HUES64 (cell line): ENCODE data around the gene RASA1.

Experiments
- H3K27ac ChIP-seq: 2 replicates; pipeline ENCODE4 v1.7.0; 2013; ENCODE audit warnings: low read depth, low read length, inconsistent platforms
- H3K27me3 ChIP-seq: 2 replicates; pipeline ENCODE4 v1.6.1; 2013; ENCODE audit warnings: mild to moderate bottlenecking, low read length; ENCODE audit not compliant: insufficient read depth
- H3K36me3 ChIP-seq: 2 replicates; pipeline ENCODE4 v1.6.1; 2013; ENCODE audit warnings: mild to moderate bottlenecking, low read length; ENCODE audit not compliant: insufficient read depth
- H3K4me1 ChIP-seq: 2 replicates; pipeline ENCODE4 v1.6.1; 2013; ENCODE audit warnings: mild to moderate bottlenecking, low read length, moderate library complexity; ENCODE audit not compliant: insufficient read depth
- H3K4me3 ChIP-seq: 2 replicates; pipeline ENCODE4 v1.5.1; 2013; ENCODE audit warnings: mild to moderate bottlenecking, low read length, moderate library complexity
- H3K9ac ChIP-seq: 2 replicates; pipeline ENCODE4 v1.6.1; 2013; ENCODE audit warnings: mild to moderate bottlenecking, low read depth, low read length
- H3K9me3 ChIP-seq: 2 replicates; pipeline ENCODE4 v1.6.1; 2013; ENCODE audit warnings: low read depth, low read length; ENCODE audit not compliant: insufficient read depth
- WGBS: fragments of 150-250, 120-280 bp; methylation state at CpG from one replicate; pipeline ENCODE4 v1.1.7; 2013; ENCODE audit warnings: missing lambda C conversion rate; 5-methylcytosine and 5-hydroxymethylcytosine counted together

The RASA1 gene

DNA sequence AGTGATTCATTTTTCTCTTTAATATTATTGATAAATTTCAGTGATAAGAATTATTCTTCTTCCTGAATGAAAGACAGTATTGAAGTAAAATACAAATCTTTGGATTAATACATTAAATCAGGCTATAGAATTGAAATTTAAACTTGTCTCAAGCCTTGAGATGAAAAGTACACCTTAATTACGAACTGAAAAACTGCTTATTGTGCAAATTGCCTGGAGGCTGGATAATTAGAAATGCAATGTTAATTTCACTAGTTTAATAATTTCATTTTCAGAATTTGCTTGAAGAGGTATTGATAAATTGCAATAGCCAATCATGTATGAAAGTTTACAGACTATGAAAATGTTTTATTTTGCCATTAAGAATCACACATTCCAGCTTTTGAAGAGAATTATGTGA, 156.1 kb downstream of the RASA1 start:
- Histone ChIP-seq H3K36me3 (no peaks in the 10 kb centered on the region), H3K9ac (no peak overlapping the region), H3K4me3 (no peak overlapping the region), H3K4me1 (no peaks in the 10 kb centered on the region), H3K9me3 (no peaks in the 10 kb centered on the region), H3K27ac (no peak overlapping the region), H3K27me3 (no peaks in the 10 kb centered on the region)
- 100% methylated on average over 1 of the region's 1 CpG for WGBS

DNA sequence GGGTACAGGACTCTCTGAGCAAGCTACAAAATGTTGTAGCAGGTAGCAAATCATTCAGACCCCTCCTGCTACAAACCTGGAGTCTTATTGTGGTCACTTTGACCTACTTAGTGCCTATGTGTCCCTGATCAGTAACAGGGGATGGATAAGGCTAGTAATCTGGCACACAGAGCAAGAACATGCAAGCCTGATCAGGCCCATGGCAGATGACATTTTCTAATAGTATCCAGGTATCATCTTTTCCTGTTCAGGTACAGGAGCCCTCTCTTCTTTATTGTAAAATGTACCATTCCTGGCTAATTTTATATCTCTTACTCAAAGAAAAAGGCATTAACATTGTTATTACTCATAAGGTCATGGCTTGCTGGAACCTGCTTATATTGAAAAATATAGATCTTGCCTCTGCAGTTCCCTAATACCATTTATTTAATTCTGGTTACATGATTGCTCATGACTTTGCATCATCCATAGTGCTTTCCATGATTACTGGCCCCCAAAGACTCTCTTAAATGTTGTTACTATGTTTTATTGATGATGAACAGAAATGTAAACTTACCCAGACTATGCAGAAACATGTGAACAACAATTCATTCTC, 163.3 kb downstream of the RASA1 start:
- no peaks in the 10 kb centered on the region for H3K27me3 ChIP-seq
- no peak overlapping the region for H3K27ac ChIP-seq
- no peak overlapping the region for H3K9ac ChIP-seq
- H3K4me3 ChIP-seq: no peak overlapping the region
- H3K36me3 ChIP-seq: no peaks in the 10 kb centered on the region
- H3K9me3 ChIP-seq: no peaks in the 10 kb centered on the region
- H3K4me1 ChIP-seq: no peaks in the 10 kb centered on the region

DNA sequence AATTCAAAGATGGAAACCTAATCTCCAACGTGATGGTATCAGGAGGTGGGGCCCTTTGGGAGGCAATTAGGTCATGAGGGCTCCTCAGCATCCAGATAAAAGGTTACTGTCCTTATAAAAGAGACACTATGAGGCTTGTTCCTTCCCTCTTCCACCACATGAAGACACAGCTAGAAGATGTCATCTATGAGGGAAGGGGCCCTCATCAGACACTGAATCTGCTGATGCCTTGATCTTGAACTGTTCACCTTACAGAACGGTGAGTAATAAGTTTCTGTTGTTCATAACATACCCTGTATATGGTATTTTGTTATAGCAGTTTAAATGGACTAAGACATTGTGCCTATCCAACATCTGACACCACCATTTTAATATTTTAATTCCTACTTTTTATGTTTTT, 164.8 kb downstream of the RASA1 start:
- H3K4me3 ChIP-seq: no peak overlapping the region
- H3K9me3 ChIP-seq: no peaks in the 10 kb centered on the region
- H3K9ac ChIP-seq: no peak overlapping the region
- no peaks in the 10 kb centered on the region for H3K36me3 ChIP-seq
- 79% methylated on average over 1 of the region's 2 CpGs for WGBS
- no peaks in the 10 kb centered on the region for H3K27me3 ChIP-seq
- H3K4me1 ChIP-seq: no peaks in the 10 kb centered on the region
- H3K27ac ChIP-seq: no peak overlapping the region

DNA sequence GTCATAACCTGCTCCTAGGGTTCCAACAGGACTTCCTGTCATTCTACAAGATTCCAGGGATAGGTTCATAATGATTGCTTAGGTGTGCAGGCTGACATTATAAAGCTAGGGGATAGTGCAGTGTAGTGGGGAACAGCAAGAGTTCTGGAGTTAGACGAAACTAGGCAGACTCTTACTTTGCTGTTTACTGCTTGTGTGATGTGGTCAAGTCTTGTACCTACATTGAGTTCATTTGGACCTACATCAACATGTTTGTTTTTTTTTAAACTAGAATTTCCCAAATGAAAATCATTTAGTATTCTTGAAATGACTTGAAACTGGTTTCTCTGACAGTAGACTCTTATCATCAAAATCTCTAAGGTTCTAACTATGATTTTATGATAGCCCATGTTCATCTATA, 166.3 kb downstream of the RASA1 start:
- Histone ChIP-seq H3K36me3 (no peaks in the 10 kb centered on the region), H3K27me3 (no peaks in the 10 kb centered on the region), H3K4me1 (no peaks in the 10 kb centered on the region), H3K9ac (no peak overlapping the region), H3K9me3 (no peaks in the 10 kb centered on the region), H3K27ac (no peak overlapping the region), H3K4me3 (no peak overlapping the region)
- 96% methylated on average over 1 of the region's 1 CpG for WGBS

DNA sequence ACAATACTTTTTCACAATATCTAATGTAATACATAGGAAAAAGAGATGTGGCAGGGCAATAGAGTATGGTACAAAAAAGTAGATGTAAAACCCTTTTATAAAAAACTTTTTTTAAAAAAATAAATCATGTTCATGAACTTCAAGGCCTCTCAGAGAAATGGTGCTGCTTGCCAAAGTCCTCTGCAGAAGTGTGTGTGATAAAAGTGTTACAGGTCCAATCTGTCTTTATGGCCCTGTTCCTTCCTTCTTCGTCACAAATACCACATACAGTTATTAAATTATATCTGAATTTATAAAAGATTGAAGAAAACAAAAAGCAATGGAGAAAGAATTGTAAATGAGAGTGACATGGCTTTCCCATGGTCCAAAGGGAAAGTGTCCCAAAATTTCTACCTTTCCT, 166.8 kb downstream of the RASA1 start:
- Histone ChIP-seq H3K27ac (no peak overlapping the region), H3K9me3 (no peaks in the 10 kb centered on the region), H3K4me3 (no peak overlapping the region), H3K9ac (no peak overlapping the region), H3K27me3 (no peaks in the 10 kb centered on the region), H3K36me3 (no peaks in the 10 kb centered on the region), H3K4me1 (no peaks in the 10 kb centered on the region)
- no CpG with 5 or more reads among the region's 1 CpG for WGBS

DNA sequence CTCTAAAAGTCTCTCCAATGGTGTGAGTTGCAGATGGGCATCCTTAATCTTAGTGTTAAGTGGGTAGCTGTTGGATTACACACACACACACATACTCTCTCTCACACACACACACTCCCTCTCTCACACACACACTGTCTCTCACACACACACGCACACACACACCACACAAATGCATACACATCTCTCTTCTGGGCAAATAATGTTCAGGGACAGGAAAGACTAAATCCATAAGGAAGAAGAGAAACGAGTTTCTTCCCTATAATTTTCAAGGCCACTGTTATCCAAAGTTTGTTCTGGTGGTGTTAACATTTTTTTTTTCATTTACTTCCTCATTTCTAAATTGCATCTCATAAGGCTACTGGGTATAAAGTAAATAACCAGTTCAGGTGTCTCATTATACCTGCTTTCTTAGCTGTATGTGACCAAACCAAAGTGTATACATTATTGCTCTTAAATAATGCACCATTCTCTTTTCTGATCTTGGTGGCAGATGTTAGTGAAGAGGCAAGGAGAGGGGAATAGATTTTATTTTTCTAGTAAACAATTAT, 167.5 kb downstream of the RASA1 start:
- Histone ChIP-seq H3K36me3 (no peaks in the 10 kb centered on the region), H3K4me3 (no peak overlapping the region), H3K9ac (no peak overlapping the region), H3K27ac (no peak overlapping the region), H3K9me3 (no peaks in the 10 kb centered on the region), H3K27me3 (no peaks in the 10 kb centered on the region), H3K4me1 (no peaks in the 10 kb centered on the region)
- WGBS: 85% methylated on average over 1 of the region's 2 CpGs

DNA sequence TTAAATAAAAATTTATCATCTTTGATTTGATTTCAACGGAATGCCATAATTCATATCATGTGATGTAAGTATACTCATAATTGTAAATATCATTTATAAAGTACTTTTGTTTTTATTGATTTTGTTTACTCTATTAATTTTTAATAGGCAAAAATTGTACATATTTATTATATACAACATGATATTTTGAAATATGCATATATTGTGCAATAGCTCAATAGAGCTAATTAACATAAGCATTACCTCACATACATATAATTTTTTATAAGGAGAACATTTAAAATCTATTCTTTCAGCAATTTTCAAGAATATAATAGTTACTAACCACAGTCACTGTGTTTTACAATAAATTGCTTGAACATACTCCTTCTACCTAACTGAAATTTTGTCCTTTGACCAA, 170.0 kb downstream of the RASA1 start:
- Histone ChIP-seq H3K27ac (no peak overlapping the region), H3K36me3 (no peaks in the 10 kb centered on the region), H3K4me3 (no peak overlapping the region), H3K9ac (no peak overlapping the region), H3K27me3 (no peaks in the 10 kb centered on the region), H3K4me1 (no peaks in the 10 kb centered on the region), H3K9me3 (no peaks in the 10 kb centered on the region)
- WGBS: no CpG with 5 or more reads among the region's 1 CpG

DNA sequence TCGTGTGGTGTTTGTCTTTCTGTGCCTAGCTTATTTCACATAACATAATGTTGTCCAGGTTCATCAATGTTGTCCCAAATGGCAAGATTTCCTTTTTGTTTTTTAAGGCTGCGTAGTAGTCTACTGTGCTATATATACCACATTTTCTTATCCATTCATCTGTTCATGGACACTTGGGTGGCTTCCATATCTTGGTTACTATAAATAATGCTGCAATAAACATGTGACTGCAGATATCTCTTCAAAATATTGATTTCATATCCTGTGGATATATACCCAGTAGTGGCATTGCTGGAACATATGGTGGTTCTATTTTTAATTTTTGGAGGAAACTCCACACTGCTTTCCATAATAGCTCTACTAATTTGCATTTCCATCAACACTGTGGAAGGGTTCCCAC, 170.5 kb downstream of the RASA1 start:
- Histone ChIP-seq H3K36me3 (no peaks in the 10 kb centered on the region), H3K27me3 (no peaks in the 10 kb centered on the region), H3K4me1 (no peaks in the 10 kb centered on the region), H3K9me3 (no peaks in the 10 kb centered on the region), H3K4me3 (no peak overlapping the region), H3K27ac (no peak overlapping the region), H3K9ac (no peak overlapping the region)
- 94% methylated on average over 2 of the region's 2 CpGs for WGBS
